ENCODE data around the gene XRRA1. TPM values are rescaled to one million over a fixed set of nuclear protein-coding genes. Genes with fewer than 3 reads are reported as not detected.

Gene XRRA1
- total RNA-seq, 1 donor from 2014 or later: 12.3 TPM

- DNase-seq: no peak
Measured at GRCh38 chr11:74950374-74950969, 1.6 kb upstream of the XRRA1 start.

- no peak for DNase-seq
Measured at GRCh38 chr11:74949753-74950137, 854 bp upstream of the XRRA1 start.

GRCh38 chr11:74948546-74948897, 369 bp downstream of the XRRA1 start:
- no peak for DNase-seq

GRCh38 chr11:74942073-74942759, 6.7 kb downstream of the XRRA1 start:
- DNase-seq: no peak

GRCh38 chr11:74941492-74941891, 7.4 kb downstream of the XRRA1 start:
- DNase-seq: no peak

- no peak for DNase-seq
Measured at GRCh38 chr11:74937696-74938475, 11.0 kb downstream of the XRRA1 start.

- no peak for DNase-seq
Measured at GRCh38 chr11:74936976-74937375, 11.9 kb downstream of the XRRA1 start.

- DNase-seq: no peak
Measured at GRCh38 chr11:74936087-74936486, 12.8 kb downstream of the XRRA1 start.

GRCh38 chr11:74935285-74935684, 13.6 kb downstream of the XRRA1 start:
- no peak for DNase-seq

GRCh38 chr11:74933765-74934164, 15.1 kb downstream of the XRRA1 start:
- no peak for DNase-seq

- DNase-seq: no peak
Measured at GRCh38 chr11:74932797-74933196, 16.1 kb downstream of the XRRA1 start.

- DNase-seq: no peak
Measured at GRCh38 chr11:74932169-74932568, 16.7 kb downstream of the XRRA1 start.

- DNase-seq: peak; percentile 95
Measured at GRCh38 chr11:74929431-74930363, 19.2 kb downstream of the XRRA1 start.

GRCh38 chr11:74927496-74927895, 21.4 kb downstream of the XRRA1 start:
- no peak for DNase-seq

GRCh38 chr11:74926304-74927030, 22.4 kb downstream of the XRRA1 start:
- DNase-seq: no peak

- DNase-seq: no peak
Measured at GRCh38 chr11:74925281-74925680, 23.6 kb downstream of the XRRA1 start.

GRCh38 chr11:74923125-74923524, 25.8 kb downstream of the XRRA1 start:
- DNase-seq: no peak

GRCh38 chr11:74909812-74910211, 39.1 kb downstream of the XRRA1 start:
- no peak for DNase-seq

- peak; percentile 16 for DNase-seq
Measured at GRCh38 chr11:74909385-74909784, 39.5 kb downstream of the XRRA1 start.

- no peak for DNase-seq
Measured at GRCh38 chr11:74905326-74905725, 43.6 kb downstream of the XRRA1 start.

- no peak for DNase-seq
Measured at GRCh38 chr11:74902342-74902741, 46.5 kb downstream of the XRRA1 start.

GRCh38 chr11:74896311-74896710, 52.6 kb downstream of the XRRA1 start:
- no peak for DNase-seq

Measured in tongue (tissue), 2 donors.